ENCODE data around the gene NEDD8.
A peak's percentile ranks its signal among the peaks of the same experiment; 100 is the strongest.

- TF ChIP-seq, protein P1, sequence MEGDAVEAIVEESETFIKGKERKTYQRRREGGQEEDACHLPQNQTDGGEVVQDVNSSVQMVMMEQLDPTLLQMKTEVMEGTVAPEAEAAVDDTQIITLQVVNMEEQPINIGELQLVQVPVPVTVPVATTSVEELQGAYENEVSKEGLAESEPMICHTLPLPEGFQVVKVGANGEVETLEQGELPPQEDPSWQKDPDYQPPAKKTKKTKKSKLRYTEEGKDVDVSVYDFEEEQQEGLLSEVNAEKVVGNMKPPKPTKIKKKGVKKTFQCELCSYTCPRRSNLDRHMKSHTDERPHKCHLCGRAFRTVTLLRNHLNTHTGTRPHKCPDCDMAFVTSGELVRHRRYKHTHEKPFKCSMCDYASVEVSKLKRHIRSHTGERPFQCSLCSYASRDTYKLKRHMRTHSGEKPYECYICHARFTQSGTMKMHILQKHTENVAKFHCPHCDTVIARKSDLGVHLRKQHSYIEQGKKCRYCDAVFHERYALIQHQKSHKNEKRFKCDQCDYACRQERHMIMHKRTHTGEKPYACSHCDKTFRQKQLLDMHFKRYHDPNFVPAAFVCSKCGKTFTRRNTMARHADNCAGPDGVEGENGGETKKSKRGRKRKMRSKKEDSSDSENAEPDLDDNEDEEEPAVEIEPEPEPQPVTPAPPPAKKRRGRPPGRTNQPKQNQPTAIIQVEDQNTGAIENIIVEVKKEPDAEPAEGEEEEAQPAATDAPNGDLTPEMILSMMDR (IDR thresholded peaks at IDR 0.05; ENCODE audit: poor library complexity, severe bottlenecking), result peak; percentile 90
- TF ChIP-seq RAD21 (conservative IDR thresholded peaks at IDR 0.05), result peak; percentile 71
- no peak for TF ChIP-seq EZH2 (IDR thresholded peaks at IDR 0.05; ENCODE audit: borderline replicate concordance, insufficient read depth, low read length, poor library complexity, severe bottlenecking)
- TF ChIP-seq POLR2AphosphoS5 (IDR thresholded peaks at IDR 0.05), result peak; percentile 90
- TF ChIP-seq TAF1 (IDR thresholded peaks at IDR 0.05; ENCODE audit: low read depth), result peak; percentile 98
Observed at GRCh38 chr14:24215495-24216344, 16.4 kb downstream of the NEDD8 start, which contains the start of gene MDP1.
